ENCODE results near the gene PFKFB4.

- TF ChIP-seq ZNF274 (IDR thresholded peaks at IDR 0.05; ENCODE audit: low read depth, low read length) (no peak), YY1 (IDR thresholded peaks at IDR 0.05; ENCODE audit: insufficient read depth, insufficient read length) (no peak), SUZ12 (IDR thresholded peaks at IDR 0.05; ENCODE audit: extremely low read depth, insufficient read depth, insufficient read length) (no peak)
Measured at GRCh38 chr3:48571938-48572337, 15.3 kb upstream of the PFKFB4 start.

Data from NT2/D1 (cell line).